ENCODE measurements around the gene LSM2. TPM values are rescaled to one million over a fixed set of nuclear protein-coding genes. Genes with fewer than 3 reads are reported as not detected.
"Not testable (repeated sequence)": the region's sequence is repeated elsewhere in the genome, so short reads cannot be mapped to it uniquely, and the experiment has no call there.

Gene LSM2
- total and polyA plus RNA-seq, 8 donors, result 6.7 to 55.8 (median 34.5) TPM; not detected in 1

- 89 to 97% (median 97%) methylated on average over 2 of the region's 2 CpGs for WGBS, 5 donors
- Histone ChIP-seq H3K4me3 (no peak overlapping the region), H3K27ac (peak overlapping the region in 1 of 5 donors; percentile 14), H3K36me3 (peaks cover 0 to 4% (median 0%) of the 10 kb centered on the region in 4 donors), H3K27me3 (no peaks in the 10 kb centered on the region), H3K4me1 (no peaks in the 10 kb centered on the region), H3K9me3 (no peaks in the 10 kb centered on the region)
- intact Hi-C loops (cut with DNase I; ENCODE audit: low total_unique reads), result no loop called here
- DNase-seq, result no peak
- TF ChIP-seq POLR2AphosphoS5 (IDR thresholded peaks at IDR 0.05) (no peak), POLR2A (IDR thresholded peaks at IDR 0.05) (no peak), CTCF (IDR thresholded peaks at IDR 0.05) (no peak), EP300 (IDR thresholded peaks at IDR 0.05) (no peak)
These were observed 44.2 kb upstream of the LSM2 start for GRCh38 chr6:31850765-31851484.

GRCh38 chr6:31847276-31847978 is 40.7 kb upstream of the LSM2 start:
- intact Hi-C loops (cut with DNase I; ENCODE audit: low total_unique reads), result no loop called here
- Histone ChIP-seq H3K4me3 (no peak overlapping the region), H3K27ac (no peak overlapping the region), H3K9me3 (no peaks in the 10 kb centered on the region), H3K27me3 (no peaks in the 10 kb centered on the region), H3K36me3 (peaks cover 0 to 7% (median 1%) of the 10 kb centered on the region in 4 donors), H3K4me1 (peaks cover 0 to 12% (median 0%) of the 10 kb centered on the region in 4 donors)
- no peak for DNase-seq
- 85 to 94% (median 85%) methylated on average over 2 of the region's 2 CpGs for WGBS, 5 donors
- no peak for TF ChIP-seq POLR2A (IDR thresholded peaks at IDR 0.05)
- no peak for TF ChIP-seq POLR2AphosphoS5 (IDR thresholded peaks at IDR 0.05)
- TF ChIP-seq CTCF (IDR thresholded peaks at IDR 0.05), result no peak
- no peak for TF ChIP-seq EP300 (IDR thresholded peaks at IDR 0.05)

GRCh38 chr6:31844507-31844906 is 37.7 kb upstream of the LSM2 start:
- Histone ChIP-seq H3K4me3 (no peak overlapping the region), H3K9me3 (no peaks in the 10 kb centered on the region), H3K4me1 (peaks cover 0 to 17% (median 0%) of the 10 kb centered on the region in 4 donors), H3K36me3 (peaks cover 11 to 33% (median 26%) of the 10 kb centered on the region in 4 donors), H3K27ac (no peak overlapping the region), H3K27me3 (no peaks in the 10 kb centered on the region)
- DNase-seq, result no peak
- intact Hi-C loops (cut with DNase I; ENCODE audit: low total_unique reads), result no loop called here
- TF ChIP-seq EP300 (IDR thresholded peaks at IDR 0.05) (no peak), POLR2AphosphoS5 (IDR thresholded peaks at IDR 0.05) (no peak), CTCF (IDR thresholded peaks at IDR 0.05) (no peak), POLR2A (IDR thresholded peaks at IDR 0.05) (no peak)
- 80 to 94% (median 84%) methylated on average over 3 of the region's 3 CpGs for WGBS, 5 donors

- WGBS, 5 donors, result 74 to 93% (median 91%) methylated on average over 9 of the region's 9 CpGs
These were observed 35.3 kb upstream of the LSM2 start for GRCh38 chr6:31842053-31842452.

GRCh38 chr6:31839779-31840126 is 33.0 kb upstream of the LSM2 start:
- H3K27ac ChIP-seq; DNase-seq; H3K27me3 ChIP-seq; intact Hi-C loops (cut with DNase I; ENCODE audit: low total_unique reads); H3K4me3 ChIP-seq; H3K9me3 ChIP-seq: not testable (repeated sequence)
- peaks cover 35 to 64% (median 56%) of the 10 kb centered on the region in 4 donors for H3K36me3 ChIP-seq
- 86 to 95% (median 89%) methylated on average over 8 of the region's 8 CpGs for WGBS, 5 donors
- H3K4me1 ChIP-seq, result peaks cover 26 to 53% (median 38%) of the 10 kb centered on the region in 4 donors

More at GRCh38 chr6:31842053-31842452, 35.3 kb upstream of the LSM2 start:
- no peak for TF ChIP-seq CTCF (IDR thresholded peaks at IDR 0.05)
- TF ChIP-seq POLR2AphosphoS5 (IDR thresholded peaks at IDR 0.05), result no peak
- no peak for TF ChIP-seq POLR2A (IDR thresholded peaks at IDR 0.05)
- Histone ChIP-seq H3K27ac (peak overlapping the region in 1 of 5 donors; percentile 50), H3K4me3 (no peak overlapping the region), H3K36me3 (peaks cover 35 to 58% (median 50%) of the 10 kb centered on the region in 4 donors), H3K27me3 (no peaks in the 10 kb centered on the region), H3K9me3 (no peaks in the 10 kb centered on the region), H3K4me1 (peaks cover 14 to 41% (median 21%) of the 10 kb centered on the region in 4 donors)
- DNase-seq, result no peak
- intact Hi-C loops (cut with DNase I; ENCODE audit: low total_unique reads), result no loop called here
